ENCODE data around the gene GPR21. TPM values are rescaled to one million over a fixed set of nuclear protein-coding genes. Genes with fewer than 3 reads are reported as not detected.

GPR21 gene
- total RNA-seq, 1 experiment from 2014 or later: 0.63 TPM

- no peaks in the 10 kb centered on the region for H3K27me3 Mint-ChIP-seq (ENCODE audit: low read depth)
- DNase-seq (ENCODE audit: low spot score) (no peak), ATAC-seq (no peak)
- CTCF ChIA-PET: no interaction called here
- TF ChIP-seq OVOL2 (CRISPR knock-in tag; IDR thresholded peaks at IDR 0.05; ENCODE audit: borderline replicate concordance) (no peak), ARID4B (CRISPR knock-in tag; IDR thresholded peaks at IDR 0.05; ENCODE audit: borderline replicate concordance) (no peak), ZNF121 (CRISPR knock-in tag; IDR thresholded peaks at IDR 0.05) (no peak), NR3C1 (CRISPR knock-in tag; conservative IDR thresholded peaks at IDR 0.05; ENCODE audit: low read depth) (no peak), ZNF281 (CRISPR knock-in tag; IDR thresholded peaks at IDR 0.05) (no peak)
- POLR2A ChIA-PET: no interaction called here
- H3K27ac Mint-ChIP-seq: no peak overlapping the region
- no peak overlapping the region for H3K4me3 Mint-ChIP-seq
- H3K9me3 Mint-ChIP-seq: no peaks in the 10 kb centered on the region
- peaks cover 18% of the 10 kb centered on the region for H3K36me3 Mint-ChIP-seq
- peaks cover 9% of the 10 kb centered on the region for H3K4me1 Mint-ChIP-seq
Observed at GRCh38 chr9:123005964-123006363, 27.5 kb upstream of the GPR21 start.

GRCh38 chr9:123007269-123007668 lies 26.2 kb upstream of the GPR21 start:
- H3K9me3 Mint-ChIP-seq: no peaks in the 10 kb centered on the region
- H3K27me3 Mint-ChIP-seq (ENCODE audit: low read depth): no peaks in the 10 kb centered on the region
- H3K4me1 Mint-ChIP-seq: peaks cover 4% of the 10 kb centered on the region
- ChIA-PET CTCF (no interaction called here), POLR2A (interaction anchor here (0.6 kb wide), 1 partner anchor 95 kb away, joined by 3 read pairs; no protein-coding TSS in a partner anchor)
- TF ChIP-seq ZNF671 (CRISPR knock-in tag; IDR thresholded peaks at IDR 0.05) (no peak), TP53 (CRISPR knock-in tag; IDR thresholded peaks at IDR 0.05) (no peak), NFATC4 (CRISPR knock-in tag; IDR thresholded peaks at IDR 0.05) (no peak), USF1 (CRISPR knock-in tag; IDR thresholded peaks at IDR 0.05) (no peak), ZNF512 (CRISPR knock-in tag; IDR thresholded peaks at IDR 0.05; ENCODE audit: borderline replicate concordance) (no peak), FOXK1 (CRISPR knock-in tag; IDR thresholded peaks at IDR 0.05) (no peak), ZNF219 (CRISPR knock-in tag; IDR thresholded peaks at IDR 0.05; ENCODE audit: borderline replicate concordance) (no peak)
- DNase-seq (ENCODE audit: low spot score) (no peak), ATAC-seq (no peak)
- peaks cover 19% of the 10 kb centered on the region for H3K36me3 Mint-ChIP-seq
- H3K27ac Mint-ChIP-seq: no peak overlapping the region
- H3K4me3 Mint-ChIP-seq: no peak overlapping the region

GRCh38 chr9:123008909-123009308 lies 24.6 kb upstream of the GPR21 start:
- ATAC-seq: no peak
- Mint-ChIP-seq H3K27ac (no peak overlapping the region), H3K4me1 (no peaks in the 10 kb centered on the region), H3K4me3 (no peak overlapping the region), H3K36me3 (peaks cover 23% of the 10 kb centered on the region), H3K27me3 (ENCODE audit: low read depth) (no peaks in the 10 kb centered on the region), H3K9me3 (0 out of 2 replicates have a peak, but pooled peaks cover 4% of the 10 kb centered on the region)
- ChIA-PET CTCF (interaction anchor here (1.4 kb wide), 1 partner anchor 18 kb away, joined by 3 read pairs; no protein-coding TSS in a partner anchor), POLR2A (no interaction called here)
- no peak for DNase-seq (ENCODE audit: low spot score)
- TF ChIP-seq NR3C1 (CRISPR knock-in tag; conservative IDR thresholded peaks at IDR 0.05; ENCODE audit: low read depth): no peak
- TF ChIP-seq MAX (CRISPR knock-in tag; IDR thresholded peaks at IDR 0.05): no peak
- TF ChIP-seq RELA (CRISPR knock-in tag; IDR thresholded peaks at IDR 0.05; ENCODE audit: borderline replicate concordance): no peak
- TF ChIP-seq FOXP1 (CRISPR knock-in tag; IDR thresholded peaks at IDR 0.05; ENCODE audit: borderline replicate concordance): no peak
- TF ChIP-seq MXD4 (CRISPR knock-in tag; IDR thresholded peaks at IDR 0.05; ENCODE audit: borderline replicate concordance): no peak
- TF ChIP-seq JUN (CRISPR knock-in tag; IDR thresholded peaks at IDR 0.05): no peak
- no peak for TF ChIP-seq ZNF512 (CRISPR knock-in tag; IDR thresholded peaks at IDR 0.05; ENCODE audit: borderline replicate concordance)
- no peak for TF ChIP-seq EMX1 (CRISPR knock-in tag; IDR thresholded peaks at IDR 0.05)
- TF ChIP-seq NFATC4 (CRISPR knock-in tag; IDR thresholded peaks at IDR 0.05): no peak
- no peak for TF ChIP-seq ZNF396 (CRISPR knock-in tag; IDR thresholded peaks at IDR 0.05; ENCODE audit: borderline replicate concordance)
- no peak for TF ChIP-seq ZNF232 (CRISPR knock-in tag; IDR thresholded peaks at IDR 0.05)
- no peak for TF ChIP-seq ELF4 (CRISPR knock-in tag; IDR thresholded peaks at IDR 0.05; ENCODE audit: low read depth)

Data from WTC11 (cell line).